ENCODE measurements around the gene MRPL40.
A peak's percentile ranks its signal among the peaks of the same experiment; 100 is the strongest.

MRPL40 gene

GRCh38 chr22:19398652-19399051 lies 33.7 kb upstream of the MRPL40 start:
- H3K9me3 Mint-ChIP-seq = no peaks in the 10 kb centered on the region
- no peak overlapping the region for H3K27ac Mint-ChIP-seq
- no peaks in the 10 kb centered on the region for H3K4me1 Mint-ChIP-seq (ENCODE audit: low read depth)
- no peak for DNase-seq (ENCODE audit: low spot score)
- peaks cover 36% of the 10 kb centered on the region for H3K36me3 Mint-ChIP-seq (ENCODE audit: low read depth)
- no peak overlapping the region for H3K4me3 Mint-ChIP-seq
- H3K27me3 Mint-ChIP-seq (ENCODE audit: low read depth) = no peaks in the 10 kb centered on the region

DNA sequence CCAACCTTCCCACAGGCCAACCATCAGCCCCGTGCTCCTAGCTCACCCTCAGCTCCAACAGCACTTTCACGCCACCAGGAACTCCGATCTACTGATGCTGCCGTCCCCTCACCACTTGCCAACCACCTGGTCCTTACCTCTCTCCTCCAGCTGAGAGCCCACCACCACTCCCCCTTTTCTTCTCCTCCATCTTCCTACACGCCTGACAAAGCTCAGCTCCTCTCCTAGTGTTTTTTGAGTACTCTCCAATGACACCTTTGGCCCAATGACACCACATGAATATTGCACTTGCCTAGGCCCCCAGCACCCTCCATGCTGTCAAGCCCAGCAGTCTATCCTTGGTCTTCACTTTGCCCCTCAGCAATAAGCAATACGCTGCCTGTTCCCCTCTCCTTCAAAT lies 31.5 kb upstream of the MRPL40 start:
- Mint-ChIP-seq H3K4me3 (no peak overlapping the region), H3K4me1 (ENCODE audit: low read depth) (no peaks in the 10 kb centered on the region), H3K27ac (no peak overlapping the region), H3K27me3 (ENCODE audit: low read depth) (no peaks in the 10 kb centered on the region), H3K9me3 (no peaks in the 10 kb centered on the region), H3K36me3 (ENCODE audit: low read depth) (peaks cover 40% of the 10 kb centered on the region)
- DNase-seq (ENCODE audit: low spot score) = no peak

- H3K27me3 Mint-ChIP-seq (ENCODE audit: low read depth) = no peaks in the 10 kb centered on the region
- peaks cover 41% of the 10 kb centered on the region for H3K36me3 Mint-ChIP-seq (ENCODE audit: low read depth)
- no peak overlapping the region for H3K4me3 Mint-ChIP-seq
- H3K4me1 Mint-ChIP-seq (ENCODE audit: low read depth) = no peaks in the 10 kb centered on the region
- H3K9me3 Mint-ChIP-seq = no peaks in the 10 kb centered on the region
- H3K27ac Mint-ChIP-seq = no peak overlapping the region
- no peak for DNase-seq (ENCODE audit: low spot score)
These were observed 30.9 kb upstream of the MRPL40 start for GRCh38 chr22:19401483-19401882.

- no peaks in the 10 kb centered on the region for H3K27me3 Mint-ChIP-seq (ENCODE audit: low read depth)
- H3K27ac Mint-ChIP-seq = no peak overlapping the region
- peaks cover 2% of the 10 kb centered on the region for H3K4me1 Mint-ChIP-seq (ENCODE audit: low read depth)
- H3K9me3 Mint-ChIP-seq = no peaks in the 10 kb centered on the region
- H3K4me3 Mint-ChIP-seq = no peak overlapping the region
- no peak for DNase-seq (ENCODE audit: low spot score)
- H3K36me3 Mint-ChIP-seq (ENCODE audit: low read depth) = peaks cover 45% of the 10 kb centered on the region
These were observed 29.6 kb upstream of the MRPL40 start for GRCh38 chr22:19402642-19403191.

- Mint-ChIP-seq H3K9me3 (no peaks in the 10 kb centered on the region), H3K27me3 (ENCODE audit: low read depth) (no peaks in the 10 kb centered on the region), H3K36me3 (ENCODE audit: low read depth) (peaks cover 45% of the 10 kb centered on the region), H3K4me3 (no peak overlapping the region), H3K4me1 (ENCODE audit: low read depth) (peaks cover 2% of the 10 kb centered on the region), H3K27ac (no peak overlapping the region)
- DNase-seq (ENCODE audit: low spot score) = no peak
These were observed 27.7 kb upstream of the MRPL40 start for GRCh38 chr22:19404676-19405075.

- Mint-ChIP-seq H3K4me1 (ENCODE audit: low read depth) (peaks cover 2% of the 10 kb centered on the region), H3K27ac (no peak overlapping the region), H3K9me3 (no peaks in the 10 kb centered on the region), H3K4me3 (no peak overlapping the region), H3K27me3 (ENCODE audit: low read depth) (no peaks in the 10 kb centered on the region), H3K36me3 (ENCODE audit: low read depth) (peaks cover 49% of the 10 kb centered on the region)
- no peak for DNase-seq (ENCODE audit: low spot score)
These were observed 27.2 kb upstream of the MRPL40 start for GRCh38 chr22:19405133-19405532.

DNA sequence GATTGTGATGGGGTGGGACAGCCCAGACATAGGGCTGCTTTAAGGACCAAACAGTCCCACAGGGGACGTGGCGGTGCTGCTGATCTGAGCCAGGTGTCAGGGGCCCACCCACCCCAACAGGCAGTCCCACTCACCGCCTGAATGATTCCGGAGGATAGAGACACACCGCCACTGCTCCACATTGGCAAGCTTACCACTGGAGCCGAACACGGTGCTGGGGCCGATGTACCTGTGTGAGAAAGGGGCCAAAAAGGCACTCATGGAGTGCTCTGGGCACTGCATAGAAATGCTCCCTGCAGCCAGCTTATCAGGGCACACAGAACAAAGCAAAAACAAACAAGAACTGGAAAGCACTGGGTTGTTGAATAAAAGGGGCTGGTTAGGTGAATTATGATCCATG lies 26.7 kb upstream of the MRPL40 start:
- Mint-ChIP-seq H3K4me1 (ENCODE audit: low read depth) (peaks cover 2% of the 10 kb centered on the region), H3K9me3 (no peaks in the 10 kb centered on the region), H3K36me3 (ENCODE audit: low read depth) (peaks cover 45% of the 10 kb centered on the region), H3K4me3 (no peak overlapping the region), H3K27ac (no peak overlapping the region), H3K27me3 (ENCODE audit: low read depth) (no peaks in the 10 kb centered on the region)
- DNase-seq (ENCODE audit: low spot score) = no peak

GRCh38 chr22:19406281-19406811 lies 26.0 kb upstream of the MRPL40 start:
- no peaks in the 10 kb centered on the region for H3K27me3 Mint-ChIP-seq (ENCODE audit: low read depth)
- DNase-seq (ENCODE audit: low spot score) = no peak
- H3K9me3 Mint-ChIP-seq = no peaks in the 10 kb centered on the region
- H3K4me1 Mint-ChIP-seq (ENCODE audit: low read depth) = peaks cover 2% of the 10 kb centered on the region
- no peak overlapping the region for H3K27ac Mint-ChIP-seq
- peaks cover 43% of the 10 kb centered on the region for H3K36me3 Mint-ChIP-seq (ENCODE audit: low read depth)
- no peak overlapping the region for H3K4me3 Mint-ChIP-seq

DNA sequence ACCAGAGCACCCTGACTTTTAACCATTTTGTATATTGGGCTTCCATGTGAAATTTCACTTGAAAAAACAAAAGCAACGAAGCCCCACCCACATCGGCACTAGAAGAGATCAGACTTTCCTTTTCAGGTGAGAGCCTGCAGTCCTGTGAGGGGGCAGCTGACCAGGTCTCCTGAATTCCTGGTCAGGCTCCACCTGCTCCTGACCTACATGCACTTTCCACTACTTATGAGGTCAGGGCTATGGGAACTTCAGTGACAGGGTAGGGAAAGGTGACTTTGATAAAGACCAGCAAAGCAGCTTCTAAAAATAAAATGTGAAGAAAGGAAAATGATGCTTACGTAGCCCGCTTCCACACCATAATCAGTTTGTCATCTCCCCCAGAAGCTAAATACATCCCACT lies 25.5 kb upstream of the MRPL40 start:
- Mint-ChIP-seq H3K27ac (no peak overlapping the region), H3K27me3 (ENCODE audit: low read depth) (no peaks in the 10 kb centered on the region), H3K4me3 (no peak overlapping the region), H3K36me3 (ENCODE audit: low read depth) (peaks cover 43% of the 10 kb centered on the region), H3K9me3 (no peaks in the 10 kb centered on the region), H3K4me1 (ENCODE audit: low read depth) (peaks cover 2% of the 10 kb centered on the region)
- no peak for DNase-seq (ENCODE audit: low spot score)

- H3K9me3 Mint-ChIP-seq = no peaks in the 10 kb centered on the region
- H3K27ac Mint-ChIP-seq = no peak overlapping the region
- no peak overlapping the region for H3K4me3 Mint-ChIP-seq
- peaks cover 41% of the 10 kb centered on the region for H3K36me3 Mint-ChIP-seq (ENCODE audit: low read depth)
- H3K4me1 Mint-ChIP-seq (ENCODE audit: low read depth) = peaks cover 7% of the 10 kb centered on the region
- no peak for DNase-seq (ENCODE audit: low spot score)
- H3K27me3 Mint-ChIP-seq (ENCODE audit: low read depth) = no peaks in the 10 kb centered on the region
These were observed 24.4 kb upstream of the MRPL40 start for GRCh38 chr22:19407649-19408606.

- H3K4me1 Mint-ChIP-seq (ENCODE audit: low read depth) = peaks cover 14% of the 10 kb centered on the region
- peaks cover 28% of the 10 kb centered on the region for H3K36me3 Mint-ChIP-seq (ENCODE audit: low read depth)
- no peaks in the 10 kb centered on the region for H3K9me3 Mint-ChIP-seq
- H3K27ac Mint-ChIP-seq = no peak overlapping the region
- H3K4me3 Mint-ChIP-seq = no peak overlapping the region
- no peaks in the 10 kb centered on the region for H3K27me3 Mint-ChIP-seq (ENCODE audit: low read depth)
- DNase-seq (ENCODE audit: low spot score) = no peak
These were observed 21.2 kb upstream of the MRPL40 start for GRCh38 chr22:19410941-19411689.

DNA sequence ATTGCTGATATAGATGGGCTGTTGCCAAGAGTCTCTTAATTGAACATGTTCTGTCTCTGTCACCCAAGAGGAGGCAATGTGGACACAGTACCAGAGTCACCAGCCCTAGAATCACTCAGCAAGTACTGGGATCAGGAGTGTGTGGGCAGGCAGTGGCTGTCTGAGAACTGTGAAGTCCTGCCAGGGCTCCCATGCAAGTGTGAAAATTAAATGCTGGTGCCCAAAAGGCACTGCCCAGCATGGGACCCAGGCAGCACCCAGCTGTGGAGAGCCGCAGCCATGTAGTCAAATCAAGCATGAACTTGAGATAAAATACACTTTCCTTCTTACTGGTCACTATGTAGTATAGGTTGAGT lies 20.7 kb upstream of the MRPL40 start:
- no peak overlapping the region for H3K4me3 Mint-ChIP-seq
- H3K36me3 Mint-ChIP-seq (ENCODE audit: low read depth) = peaks cover 32% of the 10 kb centered on the region
- H3K9me3 Mint-ChIP-seq = no peaks in the 10 kb centered on the region
- H3K27ac Mint-ChIP-seq = no peak overlapping the region
- no peak for DNase-seq (ENCODE audit: low spot score)
- H3K27me3 Mint-ChIP-seq (ENCODE audit: low read depth) = no peaks in the 10 kb centered on the region
- H3K4me1 Mint-ChIP-seq (ENCODE audit: low read depth) = peaks cover 14% of the 10 kb centered on the region

- H3K27me3 Mint-ChIP-seq (ENCODE audit: low read depth) = no peaks in the 10 kb centered on the region
- H3K27ac Mint-ChIP-seq = no peak overlapping the region
- no peaks in the 10 kb centered on the region for H3K9me3 Mint-ChIP-seq
- peaks cover 12% of the 10 kb centered on the region for H3K4me1 Mint-ChIP-seq (ENCODE audit: low read depth)
- peaks cover 28% of the 10 kb centered on the region for H3K36me3 Mint-ChIP-seq (ENCODE audit: low read depth)
- DNase-seq (ENCODE audit: low spot score) = no peak
- no peak overlapping the region for H3K4me3 Mint-ChIP-seq
These were observed 19.9 kb upstream of the MRPL40 start for GRCh38 chr22:19412478-19412877.

DNA sequence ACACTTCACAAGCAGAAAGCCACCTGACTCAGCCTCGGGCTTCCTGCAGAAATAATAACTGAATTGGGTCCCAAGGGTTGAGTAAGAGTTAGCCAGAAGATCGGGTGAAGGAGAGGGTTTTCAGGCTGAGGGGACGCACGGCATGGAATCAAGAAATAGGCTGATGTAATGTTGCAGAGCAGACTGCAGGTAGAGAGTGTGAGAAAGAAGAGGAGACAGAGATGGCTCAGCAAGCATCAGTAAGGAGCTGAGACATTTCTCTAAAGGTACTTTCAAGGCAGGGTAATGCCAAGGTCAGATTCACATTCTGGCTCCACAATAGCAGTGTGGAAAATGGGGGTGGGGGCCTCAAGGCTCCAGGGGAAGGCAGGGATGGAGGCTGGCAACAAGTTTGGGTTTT lies 19.4 kb upstream of the MRPL40 start:
- Mint-ChIP-seq H3K27ac (peak overlapping the region; percentile 75), H3K4me1 (ENCODE audit: low read depth) (peaks cover 14% of the 10 kb centered on the region), H3K27me3 (ENCODE audit: low read depth) (no peaks in the 10 kb centered on the region), H3K36me3 (ENCODE audit: low read depth) (peaks cover 28% of the 10 kb centered on the region), H3K4me3 (no peak overlapping the region), H3K9me3 (no peaks in the 10 kb centered on the region)
- DNase-seq (ENCODE audit: low spot score) = no peak
